H1 (cell line): ENCODE results near the gene WNK4. TPM values are rescaled to one million over a fixed set of nuclear protein-coding genes. Genes with fewer than 3 reads are reported as not detected.

Source experiments
- CTCF ChIA-PET: fragments of 300-600 bp; sonication (Branson Sonifier 250); formaldehyde crosslinking; loops from one replicate; lab custom pipeline; 2021; ENCODE audit not compliant: partially characterized antibody; lab: Charles Lee
- POLR2A ChIA-PET: fragments of 300-600 bp; sonication (Branson Sonifier 250); formaldehyde crosslinking; loops from one replicate; lab custom pipeline; 2021; ENCODE audit warnings: inconsistent platforms; ENCODE audit not compliant: partially characterized antibody; lab: Charles Lee
- DNase-seq, 2 experiments: peaks; one replicate each; pipeline versions ENCODE4 v3.0.0 to v3.0.0-alpha.2; 2010 to 2022; ENCODE audit warnings: low spot score in 2 of 2, low read depth in 1 of 2, mixed read lengths in 1 of 2
- FAIRE-seq: peaks from 2 replicates; lab custom pipeline; 2011; peaks lifted over from hg19 to GRCh38; lab: Jason Lieb, UNC
- H2AFZ ChIP-seq: 2 replicates; pipeline ENCODE4 v1.8.1; 2012; ENCODE audit warnings: low read length, inconsistent platforms
- H2AK5ac ChIP-seq: 2 replicates; pipeline ENCODE4 v1.6.1; 2013; ENCODE audit warnings: low read depth, low read length
- H2BK120ac ChIP-seq: replicated peaks from 2 replicates; pipeline ENCODE3; 2013; ENCODE audit warnings: low read depth, low read length, inconsistent platforms
- H2BK12ac ChIP-seq: 2 replicates; pipeline ENCODE4 v1.6.1; 2013; ENCODE audit warnings: low read depth, low read length
- H2BK15ac ChIP-seq: 2 replicates; pipeline ENCODE4 v1.6.1; 2013; ENCODE audit warnings: low read length
- H2BK20ac ChIP-seq: 2 replicates; pipeline ENCODE4 v1.6.1; 2013; ENCODE audit warnings: low read length
- H2BK5ac ChIP-seq: 2 replicates; pipeline ENCODE4 v1.6.1; 2013; ENCODE audit warnings: low read depth, low read length
- H3K14ac ChIP-seq: 2 replicates; pipeline ENCODE4 v1.6.1; 2013; ENCODE audit warnings: inconsistent platforms; ENCODE audit not compliant: insufficient read length
- H3K18ac ChIP-seq: 2 replicates; pipeline ENCODE4 v1.6.1; 2013; ENCODE audit warnings: low read length; ENCODE audit errors: extremely low read depth
- H3K23ac ChIP-seq: 2 replicates; pipeline ENCODE4 v1.6.1; 2013; ENCODE audit warnings: inconsistent platforms; ENCODE audit not compliant: insufficient read length
- H3K23me2 ChIP-seq: 2 replicates; pipeline ENCODE4 v1.6.1; 2013; ENCODE audit warnings: low read depth, low read length
- H3K27ac ChIP-seq: 2 replicates; pipeline ENCODE4 v1.6.1; 2011; ENCODE audit warnings: low read depth, low read length, inconsistent platforms
- H3K27me3 ChIP-seq, 4 experiments: replicated peaks in 1 of 4; 1 replicate in 1 of 4; 2 replicates in 3 of 4; pipeline versions ENCODE4 v1.6.1 to v1.8.1; 2011 to 2013; ENCODE audit warnings: low read length in 3 of 4, mild to moderate bottlenecking in 3 of 4, inconsistent platforms in 2 of 4, mixed read lengths in 2 of 4, moderate library complexity in 1 of 4; ENCODE audit not compliant: control insufficient read depth in 3 of 4, insufficient read depth in 3 of 4; ENCODE audit errors: extremely low read depth in 1 of 4
- H3K36me3 ChIP-seq, 4 experiments: 2 replicates each; pipeline versions ENCODE4 v1.6.1 to v1.8.1; 2011 to 2013; ENCODE audit warnings: mild to moderate bottlenecking in 4 of 4, low read length in 3 of 4, moderate library complexity in 2 of 4, control low read depth in 1 of 4, inconsistent platforms in 1 of 4; ENCODE audit not compliant: insufficient read depth in 4 of 4, control insufficient read depth in 2 of 4
- H3K4ac ChIP-seq: replicated peaks from 2 replicates; pipeline ENCODE3; 2013; ENCODE audit warnings: low read length, low read depth, mixed read lengths, inconsistent platforms; ENCODE audit not compliant: insufficient read length
- H3K4me1 ChIP-seq, 4 experiments: replicated peaks in 1 of 4; 1 replicate in 1 of 4; 2 replicates in 3 of 4; pipeline versions ENCODE4 v1.6.1 to v1.8.1; 2011 to 2013; ENCODE audit warnings: low read length in 3 of 4, inconsistent platforms in 2 of 4, mixed read lengths in 1 of 4; ENCODE audit not compliant: insufficient read depth in 4 of 4, control insufficient read depth in 3 of 4
- H3K4me2 ChIP-seq, 2 experiments: 2 replicates each; pipeline versions ENCODE4 v1.6.1 to v1.8.1; 2011 to 2013; ENCODE audit warnings: low read depth in 2 of 2, low read length in 2 of 2, control low read depth in 1 of 2, inconsistent platforms in 1 of 2, mild to moderate bottlenecking in 1 of 2; ENCODE audit not compliant: insufficient read depth in 1 of 2
- H3K4me3 ChIP-seq, 4 experiments: fragments of 200-600, 300-600 bp in 1 of 4; sonication (generic), shearing (Covaris generic), sonication (Bioruptor Twin) in 1 of 4; 2 replicates each; pipeline versions ENCODE4 v1.5.1 to v1.8.1; 2011 to 2016; ENCODE audit warnings: low read length in 4 of 4, low read depth in 3 of 4, control low read depth in 2 of 4, inconsistent platforms in 2 of 4, mild to moderate bottlenecking in 2 of 4, mixed read lengths in 1 of 4, moderate library complexity in 1 of 4; ENCODE audit not compliant: insufficient read depth in 2 of 4; ENCODE audit errors: extremely low read depth in 1 of 4
- H3K56ac ChIP-seq: replicated peaks from 2 replicates; pipeline ENCODE3; 2013; ENCODE audit warnings: low read depth, mild to moderate bottlenecking, mixed read lengths, low read length, inconsistent platforms; ENCODE audit not compliant: insufficient read length
- H3K79me1 ChIP-seq: 2 replicates; pipeline ENCODE4 v1.6.1; 2013; ENCODE audit warnings: low read depth, low read length, control low read depth
- H3K79me2 ChIP-seq, 2 experiments: 2 replicates each; pipeline versions ENCODE4 v1.6.1 to v1.8.1; 2012 to 2013; ENCODE audit warnings: low read length in 2 of 2, mild to moderate bottlenecking in 2 of 2, inconsistent platforms in 1 of 2; ENCODE audit not compliant: insufficient read depth in 2 of 2, control insufficient read depth in 1 of 2
- H3K9ac ChIP-seq, 4 experiments: replicated peaks in 1 of 4; 1 replicate in 1 of 4; 2 replicates in 3 of 4; pipeline versions ENCODE4 v1.6.1 to v1.8.1; 2011 to 2013; ENCODE audit warnings: low read depth in 3 of 4, low read length in 3 of 4, control low read depth in 2 of 4, mild to moderate bottlenecking in 2 of 4, moderate library complexity in 2 of 4, inconsistent platforms in 1 of 4; ENCODE audit errors: extremely low read depth in 1 of 4
- H3K9me3 ChIP-seq, 2 experiments: 2 replicates each; pipeline versions ENCODE4 v1.6.1 to v1.8.1; 2012 to 2013; ENCODE audit warnings: mild to moderate bottlenecking in 2 of 2, moderate library complexity in 2 of 2, control low read depth in 1 of 2, inconsistent platforms in 1 of 2, low read depth in 1 of 2, low read length in 1 of 2, mixed read lengths in 1 of 2; ENCODE audit not compliant: insufficient read depth in 2 of 2
- H4K20me1 ChIP-seq, 2 experiments: replicated peaks in 1 of 2; 2 replicates each; pipeline versions ENCODE3 to v1.8.1; 2011 to 2013; ENCODE audit warnings: inconsistent platforms in 2 of 2, low read length in 2 of 2, mild to moderate bottlenecking in 1 of 2; ENCODE audit not compliant: insufficient read depth in 2 of 2, control insufficient read depth in 1 of 2
- H4K5ac ChIP-seq: 2 replicates; pipeline ENCODE4 v1.6.1; 2013; ENCODE audit warnings: low read length, low read depth, mixed read lengths, inconsistent platforms; ENCODE audit not compliant: insufficient read length
- H4K8ac ChIP-seq: 2 replicates; pipeline ENCODE4 v1.8.0; 2013; ENCODE audit warnings: mild to moderate bottlenecking, moderate library complexity, low read length, inconsistent platforms; ENCODE audit not compliant: insufficient read depth; ENCODE audit errors: extremely low read depth
- H4K91ac ChIP-seq: replicated peaks from 2 replicates; pipeline ENCODE3; 2013; ENCODE audit warnings: low read length, mixed read lengths, inconsistent platforms; ENCODE audit not compliant: insufficient read length
- CREB1 ChIP-seq: IDR thresholded peaks from 2 replicates; pipeline ENCODE4 v1.6.1; 2012; ENCODE audit warnings: inconsistent platforms
- GTF2F1 ChIP-seq: IDR thresholded peaks from 2 replicates; pipeline ENCODE4 v1.6.1; 2012; ENCODE audit warnings: low read depth, low read length, improper control_type of control experiment, borderline replicate concordance
- NRF1 ChIP-seq: IDR thresholded peaks from 2 replicates; pipeline ENCODE4 v1.6.1; 2011; ENCODE audit warnings: mild to moderate bottlenecking, low read depth, low read length, improper control_type of control experiment
- POLR2AphosphoS5 ChIP-seq: IDR thresholded peaks from 2 replicates; pipeline ENCODE4 v1.6.1; 2011; ENCODE audit warnings: low read depth, low read length
- SP2 ChIP-seq: IDR thresholded peaks from 2 replicates; pipeline ENCODE4 v1.6.1; 2012; ENCODE audit warnings: mild to moderate bottlenecking, low read length, inconsistent platforms
- WGBS, 2 experiments: shearing (Covaris generic) in 1 of 2; methylation state at CpG; one replicate each; pipeline versions ENCODE4 v1.1.6 to v1.1.7; 2013 to 2015; ENCODE audit warnings: low lambda C conversion rate in 2 of 2, mixed read lengths in 2 of 2, inconsistent platforms in 1 of 2, low coverage in 1 of 2, missing lambda C conversion rate in 1 of 2; ENCODE audit not compliant: insufficient replicate concordance in 2 of 2, insufficient coverage in 1 of 2, insufficient read length in 1 of 2; ENCODE audit errors: extremely low coverage in 1 of 2, missing lambda C conversion rate in 1 of 2; 5-methylcytosine and 5-hydroxymethylcytosine counted together
- polyA plus RNA-seq, 7 experiments: library from polyadenylated mRNA; depleted of rRNA in 3 of 7; stranded (reverse) in 5 of 7; unstranded in 2 of 7; fragments of >200 nt in 5 of 7; fragments of 200-250 nt in 2 of 7; gene quantifications; 1 replicate in 5 of 7; 2 replicates in 1 of 7; 4 replicates in 1 of 7; pipeline versions ENCODE4 v1.2.1 to v1.2.3, GENCODE V29; 2011 to 2013; ENCODE audit warnings: missing spikeins in 2 of 7, mixed read lengths in 2 of 7
- total RNA-seq: library from RNA; stranded (reverse); fragmentation: NEBNext Ultra II Directional; extraction: Animal tissue kit (Norgen Biotek cat#: 25700); gene quantifications from 2 replicates; pipeline ENCODE4 v1.2.1, GENCODE V29; 2021

The WNK4 gene
- total and polyA plus RNA-seq, 2 of the 8 experiments (the other 6 are each of a cell fraction or from before 2014, with no cell fraction given) = 0.21 to 1.7 TPM

GRCh38 chr17:42845918-42846593 lies 65.6 kb downstream of the WNK4 start:
- H3K4me2 ChIP-seq = no peak overlapping the region
- H2BK5ac ChIP-seq = no peak overlapping the region
- H4K5ac ChIP-seq = no peak overlapping the region
- no peaks in the 10 kb centered on the region for H3K9me3 ChIP-seq
- no peak overlapping the region for H2BK120ac ChIP-seq
- CTCF ChIA-PET = interaction anchor here (0.7 to 8.9 kb wide), 14 partner anchors 9 to 130 kb away, joined by 3 to 141 read pairs (median 5); no protein-coding TSS in a partner anchor
- H3K4ac ChIP-seq = no peak overlapping the region
- no peaks in the 10 kb centered on the region for H3K79me1 ChIP-seq
- no peaks in the 10 kb centered on the region; a peak in 1 of 7 replicates for H3K4me1 ChIP-seq
- H2BK15ac ChIP-seq = no peak overlapping the region
- no peaks in the 10 kb centered on the region for H3K79me2 ChIP-seq
- H3K14ac ChIP-seq = no peak overlapping the region
- FAIRE-seq = no peak
- peaks cover 13 to 19% of the 10 kb centered on the region in 2 experiments for H4K20me1 ChIP-seq
- POLR2A ChIA-PET = interaction anchor here (0.5 to 10.4 kb wide), 19 partner anchors 9 to 168 kb away, joined by 3 to 111 read pairs (median 4); partner anchors contain the start of genes PSME3 and RPL27
- TF ChIP-seq POLR2AphosphoS5 = peak; percentile 25; the same call in 1 of the 2 replicates
- no peak for TF ChIP-seq CREB1
- no peak for TF ChIP-seq NRF1
- TF ChIP-seq GTF2F1 = no peak
- no peak for TF ChIP-seq SP2
- H3K23ac ChIP-seq = no peak overlapping the region
- no peak overlapping the region for H2BK12ac ChIP-seq
- H3K4me3 ChIP-seq = no peak overlapping the region
- 82% methylated on average over 6 of the region's 7 CpGs; no CpG with 5 or more reads in 1 of the 2 experiments for WGBS, 2 experiments
- H2AFZ ChIP-seq = no peak overlapping the region
- no peak overlapping the region for H2BK20ac ChIP-seq
- no peak overlapping the region for H3K27ac ChIP-seq
- peaks cover 21 to 44% (median 33%) of the 10 kb centered on the region in 4 experiments for H3K36me3 ChIP-seq
- H3K9ac ChIP-seq = no peak overlapping the region
- no peak overlapping the region for H4K91ac ChIP-seq
- no peaks in the 10 kb centered on the region; a peak in 1 of 7 replicates for H3K27me3 ChIP-seq
- DNase-seq = no peak
- H3K23me2 ChIP-seq = no peaks in the 10 kb centered on the region
- no peak overlapping the region for H2AK5ac ChIP-seq
- no peak overlapping the region; the same call in 1 of the 2 replicates for H4K8ac ChIP-seq
- H3K56ac ChIP-seq = no peak overlapping the region
- no peak overlapping the region for H3K18ac ChIP-seq
